Inferior parietal cortex (tissue), 1 donor: ENCODE measurements around the gene CYSLTR2.
"Not testable (repeated sequence)": the region's sequence is repeated elsewhere in the genome, so short reads cannot be mapped to it uniquely, and the experiment has no call there.

Experiments
- DNase-seq: peaks from one replicate; pipeline ENCODE4 v3.0.0-alpha.2; 2016; ENCODE audit errors: extremely low spot score

CYSLTR2 gene

GRCh38 chr13:48693998-48694397 is 40.3 kb downstream of the CYSLTR2 start:
- no peak for DNase-seq

- no peak for DNase-seq
Observed at GRCh38 chr13:48695776-48696175, 42.0 kb downstream of the CYSLTR2 start.

GRCh38 chr13:48696676-48697075 is 42.9 kb downstream of the CYSLTR2 start:
- not testable (repeated sequence) for DNase-seq

GRCh38 chr13:48707405-48707804 is 53.7 kb downstream of the CYSLTR2 start:
- no peak for DNase-seq

- no peak for DNase-seq
Observed at GRCh38 chr13:48708764-48709163, 55.0 kb downstream of the CYSLTR2 start.

- no peak for DNase-seq
Observed at GRCh38 chr13:48709213-48709612, 55.5 kb downstream of the CYSLTR2 start.

- no peak for DNase-seq
Observed at GRCh38 chr13:48710160-48710559, 56.4 kb downstream of the CYSLTR2 start.

GRCh38 chr13:48712141-48712540 is 58.4 kb downstream of the CYSLTR2 start:
- no peak for DNase-seq

GRCh38 chr13:48715977-48716376 is 62.2 kb downstream of the CYSLTR2 start:
- no peak for DNase-seq

- no peak for DNase-seq
Observed at GRCh38 chr13:48720621-48721020, 66.9 kb downstream of the CYSLTR2 start.

GRCh38 chr13:48723168-48723567 is 69.4 kb downstream of the CYSLTR2 start:
- no peak for DNase-seq

- no peak for DNase-seq
Observed at GRCh38 chr13:48725271-48725670, 71.5 kb downstream of the CYSLTR2 start.

GRCh38 chr13:48726711-48727110 is 73.0 kb downstream of the CYSLTR2 start:
- no peak for DNase-seq

- DNase-seq, result no peak
Observed at GRCh38 chr13:48727241-48728011, 73.7 kb downstream of the CYSLTR2 start.

- DNase-seq, result no peak
Observed at GRCh38 chr13:48728226-48728625, 74.5 kb downstream of the CYSLTR2 start.

GRCh38 chr13:48728876-48729275 is 75.1 kb downstream of the CYSLTR2 start:
- no peak for DNase-seq

- DNase-seq, result no peak
Observed at GRCh38 chr13:48729856-48730255, 76.1 kb downstream of the CYSLTR2 start.

GRCh38 chr13:48731001-48731658 is 77.4 kb downstream of the CYSLTR2 start:
- DNase-seq, result no peak

GRCh38 chr13:48731957-48732569 is 78.3 kb downstream of the CYSLTR2 start:
- DNase-seq, result no peak

- DNase-seq, result no peak
Observed at GRCh38 chr13:48733739-48734335, 80.1 kb downstream of the CYSLTR2 start.

- no peak for DNase-seq
Observed at GRCh38 chr13:48735571-48735970, 81.8 kb downstream of the CYSLTR2 start.

GRCh38 chr13:48737689-48738088 is 84.0 kb downstream of the CYSLTR2 start:
- no peak for DNase-seq

- no peak for DNase-seq
Observed at GRCh38 chr13:48738311-48738710, 84.6 kb downstream of the CYSLTR2 start.
